ENCODE results near the gene TMEM169.

DNA sequence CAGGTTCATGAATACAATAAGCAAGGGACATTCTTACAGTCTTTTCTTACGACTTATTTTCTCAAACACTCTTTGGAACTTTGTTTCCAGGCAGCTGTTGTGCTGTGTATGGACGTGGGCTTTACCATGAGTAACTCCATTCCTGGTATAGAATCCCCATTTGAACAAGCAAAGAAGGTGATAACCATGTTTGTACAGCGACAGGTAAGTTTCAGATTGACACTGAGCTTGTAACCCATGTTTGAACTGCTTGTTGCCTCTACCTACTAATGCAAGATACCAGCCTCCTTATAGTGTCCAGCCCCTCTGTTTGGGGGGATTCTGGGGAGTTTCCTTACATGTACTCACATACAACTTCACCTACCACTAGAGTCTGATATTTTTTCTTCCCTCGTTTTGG lies 31.2 kb downstream of the TMEM169 start:
- TF ChIP-seq, protein P1, sequence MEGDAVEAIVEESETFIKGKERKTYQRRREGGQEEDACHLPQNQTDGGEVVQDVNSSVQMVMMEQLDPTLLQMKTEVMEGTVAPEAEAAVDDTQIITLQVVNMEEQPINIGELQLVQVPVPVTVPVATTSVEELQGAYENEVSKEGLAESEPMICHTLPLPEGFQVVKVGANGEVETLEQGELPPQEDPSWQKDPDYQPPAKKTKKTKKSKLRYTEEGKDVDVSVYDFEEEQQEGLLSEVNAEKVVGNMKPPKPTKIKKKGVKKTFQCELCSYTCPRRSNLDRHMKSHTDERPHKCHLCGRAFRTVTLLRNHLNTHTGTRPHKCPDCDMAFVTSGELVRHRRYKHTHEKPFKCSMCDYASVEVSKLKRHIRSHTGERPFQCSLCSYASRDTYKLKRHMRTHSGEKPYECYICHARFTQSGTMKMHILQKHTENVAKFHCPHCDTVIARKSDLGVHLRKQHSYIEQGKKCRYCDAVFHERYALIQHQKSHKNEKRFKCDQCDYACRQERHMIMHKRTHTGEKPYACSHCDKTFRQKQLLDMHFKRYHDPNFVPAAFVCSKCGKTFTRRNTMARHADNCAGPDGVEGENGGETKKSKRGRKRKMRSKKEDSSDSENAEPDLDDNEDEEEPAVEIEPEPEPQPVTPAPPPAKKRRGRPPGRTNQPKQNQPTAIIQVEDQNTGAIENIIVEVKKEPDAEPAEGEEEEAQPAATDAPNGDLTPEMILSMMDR (IDR thresholded peaks at IDR 0.05), result no peak
- TF ChIP-seq POLR2AphosphoS5 (IDR thresholded peaks at IDR 0.05; ENCODE audit: low read depth, low read length), result peak; percentile 28; the same call in 1 of the 2 replicates
- TF ChIP-seq SIN3A (IDR thresholded peaks at IDR 0.05; ENCODE audit: borderline replicate concordance, insufficient read depth, low read depth, low read length), result no peak
- TF ChIP-seq, protein P2, sequence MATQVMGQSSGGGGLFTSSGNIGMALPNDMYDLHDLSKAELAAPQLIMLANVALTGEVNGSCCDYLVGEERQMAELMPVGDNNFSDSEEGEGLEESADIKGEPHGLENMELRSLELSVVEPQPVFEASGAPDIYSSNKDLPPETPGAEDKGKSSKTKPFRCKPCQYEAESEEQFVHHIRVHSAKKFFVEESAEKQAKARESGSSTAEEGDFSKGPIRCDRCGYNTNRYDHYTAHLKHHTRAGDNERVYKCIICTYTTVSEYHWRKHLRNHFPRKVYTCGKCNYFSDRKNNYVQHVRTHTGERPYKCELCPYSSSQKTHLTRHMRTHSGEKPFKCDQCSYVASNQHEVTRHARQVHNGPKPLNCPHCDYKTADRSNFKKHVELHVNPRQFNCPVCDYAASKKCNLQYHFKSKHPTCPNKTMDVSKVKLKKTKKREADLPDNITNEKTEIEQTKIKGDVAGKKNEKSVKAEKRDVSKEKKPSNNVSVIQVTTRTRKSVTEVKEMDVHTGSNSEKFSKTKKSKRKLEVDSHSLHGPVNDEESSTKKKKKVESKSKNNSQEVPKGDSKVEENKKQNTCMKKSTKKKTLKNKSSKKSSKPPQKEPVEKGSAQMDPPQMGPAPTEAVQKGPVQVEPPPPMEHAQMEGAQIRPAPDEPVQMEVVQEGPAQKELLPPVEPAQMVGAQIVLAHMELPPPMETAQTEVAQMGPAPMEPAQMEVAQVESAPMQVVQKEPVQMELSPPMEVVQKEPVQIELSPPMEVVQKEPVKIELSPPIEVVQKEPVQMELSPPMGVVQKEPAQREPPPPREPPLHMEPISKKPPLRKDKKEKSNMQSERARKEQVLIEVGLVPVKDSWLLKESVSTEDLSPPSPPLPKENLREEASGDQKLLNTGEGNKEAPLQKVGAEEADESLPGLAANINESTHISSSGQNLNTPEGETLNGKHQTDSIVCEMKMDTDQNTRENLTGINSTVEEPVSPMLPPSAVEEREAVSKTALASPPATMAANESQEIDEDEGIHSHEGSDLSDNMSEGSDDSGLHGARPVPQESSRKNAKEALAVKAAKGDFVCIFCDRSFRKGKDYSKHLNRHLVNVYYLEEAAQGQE (IDR thresholded peaks at IDR 0.05; ENCODE audit: insufficient read depth in 1 of 2, low read depth in 2 of 2, low read length in 1 of 2), result no peak

All from Panc1 (cell line).